ENCODE data around the gene CHRNA5. TPM values are rescaled to one million over a fixed set of nuclear protein-coding genes. Genes with fewer than 3 reads are reported as not detected.

CHRNA5 gene
- total and polyA plus RNA-seq, 12 donors, result 0.18 to 1.7 (median 1.3) TPM; not detected in 1

GRCh38 chr15:78561490-78561889, 3.8 kb upstream of the CHRNA5 start:
- intact Hi-C loops (cut with DNase I), result no loop called here
- WGBS, 4 donors, result 81 to 93% (median 88%) methylated on average over 5 of the region's 5 CpGs
- H3K9me3 ChIP-seq (replicated peaks in 1 of 3), result no peaks in the 10 kb centered on the region

GRCh38 chr15:78563092-78563491, 2.2 kb upstream of the CHRNA5 start:
- H3K9me3 ChIP-seq (replicated peaks in 1 of 3), result no peaks in the 10 kb centered on the region
- TF ChIP-seq CTCF (IDR thresholded peaks at IDR 0.05) (no peak), POLR2A (IDR thresholded peaks at IDR 0.05) (no peak)
- no peak overlapping the region for H3K27ac ChIP-seq
- no peak for DNase-seq
- intact Hi-C loops (cut with DNase I), result no loop called here
- no peak overlapping the region for H3K4me3 ChIP-seq
- H3K27me3 ChIP-seq, result no peaks in the 10 kb centered on the region
- WGBS, 4 donors, result 87 to 100% (median 94%) methylated on average over 2 of the region's 2 CpGs
- no peaks in the 10 kb centered on the region for H3K36me3 ChIP-seq (replicated peaks in 1 of 2)
- peaks cover 7 to 16% of the 10 kb centered on the region in 2 donors for H3K4me1 ChIP-seq (replicated peaks in 1 of 2)

More at GRCh38 chr15:78561490-78561889, 3.8 kb upstream of the CHRNA5 start:
- DNase-seq, result no peak
- Histone ChIP-seq H3K27ac (no peak overlapping the region), H3K36me3 (replicated peaks in 1 of 2) (no peaks in the 10 kb centered on the region), H3K4me3 (no peak overlapping the region), H3K4me1 (replicated peaks in 1 of 2) (peaks cover 7 to 14% of the 10 kb centered on the region in 2 donors), H3K27me3 (no peaks in the 10 kb centered on the region)
- no peak for TF ChIP-seq CTCF (IDR thresholded peaks at IDR 0.05)
- no peak for TF ChIP-seq POLR2A (IDR thresholded peaks at IDR 0.05)

GRCh38 chr15:78564743-78565096, 600 bp upstream of the CHRNA5 start:
- H3K4me1 ChIP-seq (replicated peaks in 1 of 2), result peaks cover 7 to 16% of the 10 kb centered on the region in 2 donors
- TF ChIP-seq CTCF (IDR thresholded peaks at IDR 0.05) (no peak), POLR2A (IDR thresholded peaks at IDR 0.05) (no peak)
- intact Hi-C loops (cut with DNase I), result no loop called here
- peaks cover 2% of the 10 kb centered on the region for H3K27me3 ChIP-seq
- no peak overlapping the region for H3K27ac ChIP-seq
- DNase-seq, result no peak
- H3K9me3 ChIP-seq (replicated peaks in 1 of 3), result no peaks in the 10 kb centered on the region
- H3K36me3 ChIP-seq (replicated peaks in 1 of 2), result no peaks in the 10 kb centered on the region
- peak overlapping the region in 1 of 4 donors; percentile 78 for H3K4me3 ChIP-seq
- 54 to 77% (median 63%) methylated on average over 9 to 11 of the region's 11 CpGs for WGBS, 4 donors

- WGBS, 4 donors, result 1 to 3% (median 2%) methylated on average over 19 of the region's 19 CpGs
- Histone ChIP-seq H3K27me3 (peaks cover 12% of the 10 kb centered on the region), H3K4me3 (peak overlapping the region in 3 of 4 donors; percentile 14 to 78 (median 20)), H3K27ac (no peak overlapping the region), H3K4me1 (replicated peaks in 1 of 2) (peaks cover 7 to 16% of the 10 kb centered on the region in 2 donors), H3K9me3 (replicated peaks in 1 of 3) (no peaks in the 10 kb centered on the region), H3K36me3 (replicated peaks in 1 of 2) (no peaks in the 10 kb centered on the region)
- DNase-seq, result no peak
- peak in 2 of 6 experiments; percentile 23 to 25 for TF ChIP-seq CTCF (IDR thresholded peaks at IDR 0.05)
- no peak for TF ChIP-seq POLR2A (IDR thresholded peaks at IDR 0.05)
- intact Hi-C loops (cut with DNase I), result no loop called here
These were observed 843 bp downstream of the CHRNA5 start for GRCh38 chr15:78565951-78566774.

Data from adrenal gland (tissue), 12 donors.